Activated T-cell treated with anti-CD3 and anti-CD28 coated beads for 4 hours (primary cell): ENCODE data around the gene MYO1H.

Experiments
- DNase-seq: peaks from one replicate; pipeline ENCODE4 v3.0.0-alpha.2; 2020

MYO1H gene

DNA sequence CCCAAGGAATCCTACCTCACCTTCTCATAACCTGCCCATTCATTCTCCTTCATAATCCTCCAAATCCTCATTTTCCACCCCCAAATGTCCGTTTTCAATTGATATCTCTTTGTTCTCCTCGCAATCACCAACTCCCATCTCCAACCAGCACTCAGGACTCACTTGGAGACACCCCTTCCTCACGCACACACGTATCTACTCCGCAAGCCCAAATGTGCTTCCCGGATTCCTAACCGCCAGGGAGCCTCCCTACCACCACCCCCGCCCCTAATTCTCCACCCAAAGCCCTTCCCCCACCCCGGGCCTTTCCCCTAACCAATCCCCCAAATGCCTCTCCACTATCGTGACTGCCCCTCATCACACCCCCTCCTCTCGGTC is 129.1 kb downstream of the MYO1H start:
- no peak for DNase-seq

DNA sequence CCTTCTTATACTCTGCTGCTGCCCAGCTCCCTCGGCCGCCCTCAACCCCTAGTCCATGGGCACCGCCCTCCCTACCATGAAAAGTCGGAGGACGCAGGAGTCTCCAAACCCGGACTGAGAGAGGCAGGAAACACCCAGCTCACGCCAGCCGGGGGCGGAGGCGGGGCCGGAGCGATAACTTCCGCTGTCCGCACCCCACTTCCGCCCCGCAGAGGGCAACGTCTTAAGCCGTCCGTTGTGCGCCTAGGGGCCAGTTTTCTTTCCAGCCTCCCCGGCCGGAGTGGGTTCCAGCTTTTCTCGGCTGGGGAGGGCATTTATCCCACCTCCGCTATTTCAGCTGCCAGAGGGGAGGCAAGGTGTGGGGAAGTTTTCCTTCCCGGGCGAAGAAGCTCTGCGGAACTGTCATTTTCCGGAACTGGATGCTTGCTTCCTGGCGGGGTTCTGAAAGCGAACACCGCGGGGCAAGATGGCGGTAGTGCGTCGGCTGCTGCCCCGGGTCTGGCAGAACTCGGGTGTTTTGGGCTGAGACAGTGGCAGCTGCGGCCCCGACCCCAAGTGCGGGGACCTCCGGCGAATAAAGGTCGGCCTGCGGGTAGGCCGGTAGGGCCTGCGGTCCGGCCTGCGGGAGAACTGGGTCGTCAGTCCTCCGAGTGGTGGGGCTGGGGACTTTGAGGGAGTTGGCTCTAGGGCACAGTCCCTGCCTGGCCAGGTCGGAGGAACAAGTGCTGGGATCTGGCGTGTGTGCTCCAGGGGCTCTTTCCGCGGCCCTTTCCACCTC is 129.7 kb downstream of the MYO1H start, which contains the start of the genes KCTD10 and UBE3B:
Gene KCTD10, minus strand, starts transcription at position 116 of the 778 bp plus-strand sequence. Its CDS starts 38 bp downstream, at position 78.
Gene UBE3B, plus strand, starts transcription at position 450 of the 778 bp plus-strand sequence. CDS start 5,918 bp downstream, outside the sequence.
- DNase-seq: peak; percentile 77

DNA sequence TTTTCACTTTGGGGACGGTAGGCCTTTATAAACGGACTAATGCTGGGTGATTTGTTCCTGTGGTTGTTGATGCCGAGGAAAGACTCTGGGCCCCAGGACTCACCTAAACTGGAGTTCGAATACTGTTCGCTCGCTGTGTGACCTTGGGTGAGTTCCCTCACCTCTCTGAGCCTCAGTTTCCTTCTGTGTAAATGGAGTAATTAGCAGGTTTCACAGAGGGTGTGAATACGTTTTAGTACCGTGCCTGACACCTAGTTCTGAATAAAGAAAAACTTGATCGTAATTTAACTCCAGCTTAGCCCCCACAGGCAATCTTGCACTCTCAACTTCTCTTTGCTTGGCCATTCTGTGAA is 130.2 kb downstream of the MYO1H start:
- DNase-seq: no peak

DNA sequence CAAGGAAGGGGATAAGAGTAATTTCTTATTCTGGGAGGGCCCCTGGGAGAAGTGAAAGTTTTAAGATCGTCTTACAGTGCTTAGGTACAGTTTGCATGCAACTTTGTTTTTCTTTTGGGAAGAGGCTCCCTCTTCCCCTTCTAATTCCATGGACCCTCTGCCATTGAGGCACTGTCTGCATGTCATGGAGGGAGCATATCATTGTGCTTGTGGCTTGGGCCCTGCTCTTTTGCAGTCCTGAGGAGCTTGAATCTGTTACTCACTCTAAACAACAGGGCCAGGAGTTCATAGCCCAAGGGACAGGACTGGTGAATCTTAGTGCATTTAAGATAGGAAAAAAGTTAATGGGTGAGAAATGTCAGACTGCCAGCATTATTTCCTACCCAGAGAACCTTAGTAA is 132.1 kb downstream of the MYO1H start:
- DNase-seq: no peak

DNA sequence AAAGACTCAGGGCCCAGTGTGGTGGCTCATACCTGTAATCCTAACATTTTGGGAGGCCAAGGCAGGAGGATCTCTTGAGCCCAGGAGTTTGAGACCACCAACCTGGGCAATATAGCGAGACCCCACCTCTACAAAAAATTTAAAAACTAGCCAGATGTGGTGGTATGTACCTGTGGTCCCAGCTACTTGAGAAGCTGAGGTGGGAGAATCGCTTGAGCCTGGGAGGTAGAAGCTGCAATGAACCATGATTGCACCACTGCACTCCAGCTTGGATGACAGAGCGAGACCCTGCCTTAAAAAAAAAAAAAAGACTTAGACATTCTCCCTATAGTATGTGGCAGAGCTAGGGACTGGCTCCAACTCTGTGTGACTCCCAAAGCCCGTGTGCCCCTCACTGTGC is 132.7 kb downstream of the MYO1H start:
- no peak for DNase-seq

DNA sequence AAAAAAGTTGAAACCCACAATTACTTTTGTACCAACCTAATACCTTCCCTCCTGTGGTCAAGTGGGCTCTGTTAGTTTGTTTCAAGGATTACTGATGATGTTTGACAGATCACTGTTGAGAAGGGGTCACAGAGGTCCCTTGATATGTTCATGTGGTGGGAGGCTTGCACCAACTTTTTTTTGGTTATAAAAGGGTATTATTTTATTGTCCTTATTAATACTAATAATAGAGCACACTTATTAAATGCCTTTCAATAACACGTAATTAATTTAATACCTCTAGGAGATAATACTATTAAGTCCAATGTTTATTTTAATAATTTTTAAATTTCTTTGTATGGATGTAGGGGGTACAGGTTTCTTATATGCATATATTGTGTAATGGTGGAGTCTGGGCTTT is 134.2 kb downstream of the MYO1H start:
- DNase-seq: no peak

GRCh38 chr12:109482491-109482890 is 134.8 kb downstream of the MYO1H start:
- no peak for DNase-seq

- DNase-seq: no peak
Observed at GRCh38 chr12:109482894-109483293, 135.2 kb downstream of the MYO1H start.

DNA sequence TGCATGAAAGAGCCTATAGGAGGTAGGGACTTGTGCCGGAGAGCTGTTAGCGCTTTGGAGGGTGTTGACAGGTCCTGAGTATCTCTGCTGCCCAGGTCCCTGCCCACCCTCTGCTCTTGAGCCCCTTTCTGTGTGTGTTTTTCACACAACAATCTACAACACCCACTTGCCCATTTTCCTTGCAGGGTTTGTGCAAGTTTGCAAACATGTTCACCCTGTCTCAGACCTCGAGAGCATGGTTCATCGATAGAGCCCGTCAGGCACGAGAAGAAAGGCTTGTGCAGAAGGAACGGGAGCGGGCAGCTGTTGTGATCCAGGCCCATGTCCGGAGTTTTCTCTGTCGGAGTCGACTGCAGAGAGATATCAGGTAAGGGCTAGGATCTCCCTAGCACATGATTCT is 135.6 kb downstream of the MYO1H start:
- DNase-seq: no peak

DNA sequence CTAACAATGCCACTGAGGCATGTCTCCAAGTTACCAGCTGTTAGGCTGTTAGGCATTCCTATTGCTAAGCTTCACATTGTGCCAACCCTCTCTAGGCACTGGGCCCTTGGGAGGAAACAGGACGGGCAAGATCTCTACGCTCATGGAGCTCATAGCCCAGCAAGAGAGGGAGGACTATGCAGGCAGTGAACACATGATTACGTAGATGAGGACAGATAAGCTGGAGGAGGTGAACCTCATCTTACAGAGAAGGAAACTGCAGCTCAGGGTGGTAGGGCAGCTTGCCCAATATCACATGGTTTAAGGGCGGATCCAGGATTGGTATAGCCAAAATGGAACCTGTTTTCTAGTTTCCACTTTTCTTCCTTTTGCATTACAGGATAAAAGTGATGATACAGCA is 137.5 kb downstream of the MYO1H start:
- no peak for DNase-seq

- no peak for DNase-seq
Observed at GRCh38 chr12:109487181-109488050, 139.7 kb downstream of the MYO1H start.

- no peak for DNase-seq
Observed at GRCh38 chr12:109488051-109488665, 140.5 kb downstream of the MYO1H start.

- no peak for DNase-seq
Observed at GRCh38 chr12:109489016-109489954, 141.6 kb downstream of the MYO1H start.

DNA sequence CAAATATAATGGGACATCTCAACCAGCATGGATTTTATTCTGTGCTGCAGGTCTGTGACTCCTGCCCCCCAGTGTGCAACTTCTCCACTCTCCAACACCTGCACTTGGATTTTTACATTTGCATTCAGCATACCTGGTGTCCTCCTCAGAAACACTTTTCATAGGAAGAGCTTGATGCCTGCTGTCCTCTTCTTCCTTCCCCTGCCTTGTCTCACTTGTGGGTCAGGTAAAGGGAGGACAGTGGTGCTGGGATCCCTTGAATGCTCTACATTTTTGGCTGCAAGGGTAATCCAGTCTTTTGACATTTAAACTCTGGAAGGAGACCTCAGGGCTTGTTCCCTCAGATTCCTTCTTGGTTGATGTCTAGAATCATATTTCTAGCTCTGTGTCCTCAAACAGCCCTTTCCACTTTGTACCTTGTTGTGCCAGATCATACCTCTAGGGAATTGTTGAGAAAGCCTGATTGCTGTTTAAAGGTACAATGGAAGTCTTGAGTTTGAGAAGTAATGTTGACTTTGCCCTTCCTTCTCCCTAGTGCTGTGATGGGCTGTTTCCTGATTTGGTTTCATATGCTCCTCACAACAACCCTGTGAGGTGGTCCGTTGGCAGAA is 142.4 kb downstream of the MYO1H start:
- no peak for DNase-seq

GRCh38 chr12:109491671-109492070 is 144.0 kb downstream of the MYO1H start:
- DNase-seq: no peak

DNA sequence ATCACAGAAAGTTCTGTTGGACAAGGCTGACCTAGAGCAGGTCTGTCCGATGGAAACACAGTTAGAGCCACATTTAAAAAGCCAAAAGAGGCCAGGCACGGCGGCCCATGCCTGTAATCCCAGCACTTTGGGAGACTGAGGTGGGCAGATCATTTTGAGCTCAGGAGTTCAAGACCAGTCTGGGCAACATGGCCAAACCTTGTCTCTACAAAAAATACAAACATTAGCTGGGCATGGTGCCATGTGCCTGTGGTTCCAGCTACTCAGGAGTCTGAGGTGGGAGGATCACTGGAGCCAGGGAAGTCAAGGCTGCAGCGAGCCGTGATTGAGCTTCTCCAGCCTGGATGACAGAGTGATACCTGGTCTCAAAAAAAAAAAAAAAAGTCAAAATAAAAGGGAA is 144.7 kb downstream of the MYO1H start:
- DNase-seq: no peak

DNA sequence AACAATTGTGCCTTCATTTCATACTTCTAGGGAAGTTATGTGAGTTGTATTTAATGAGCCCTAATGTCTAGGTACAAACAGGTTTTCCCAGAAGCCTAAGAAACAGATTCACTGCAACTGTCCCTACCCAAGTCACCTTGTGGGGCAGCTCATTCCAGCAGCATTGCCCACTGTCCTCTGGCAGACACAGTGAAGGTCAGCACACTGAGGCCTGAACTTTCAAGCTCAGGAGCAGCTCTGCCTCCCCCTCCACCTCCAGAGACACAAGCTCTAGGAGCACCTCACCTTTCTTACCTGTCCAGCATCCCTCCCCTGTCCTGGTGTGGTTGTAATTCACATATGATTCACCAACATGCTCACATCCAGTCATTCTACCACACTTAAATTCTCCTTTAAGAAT is 145.4 kb downstream of the MYO1H start:
- no peak for DNase-seq

GRCh38 chr12:109493938-109494337 is 146.2 kb downstream of the MYO1H start:
- DNase-seq: no peak

DNA sequence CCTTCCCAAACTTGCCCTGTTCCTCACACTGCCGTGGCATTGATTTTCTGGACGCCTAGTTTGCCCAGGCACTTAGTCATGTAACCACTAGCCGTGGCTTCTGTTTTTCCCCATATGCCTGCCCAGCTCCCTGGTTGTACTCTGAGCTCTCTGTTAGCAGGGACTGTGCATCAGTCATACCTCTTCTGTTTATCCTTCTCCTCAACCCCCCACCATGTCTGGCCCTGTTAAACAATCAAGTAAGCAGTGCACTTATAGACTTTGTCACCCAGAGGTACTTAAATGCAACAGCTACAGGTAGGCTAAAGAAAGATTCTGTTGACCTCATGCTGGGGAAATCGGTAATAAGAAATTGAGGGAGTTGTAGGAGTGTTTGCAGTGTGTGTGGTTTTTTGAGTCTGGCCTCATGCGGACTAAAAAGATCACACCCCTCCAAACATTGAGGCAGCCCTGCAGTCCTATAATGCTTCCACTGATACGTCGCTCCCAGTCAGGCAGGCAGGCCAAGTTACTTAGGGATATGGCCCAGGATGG is 146.7 kb downstream of the MYO1H start:
- DNase-seq: no peak

DNA sequence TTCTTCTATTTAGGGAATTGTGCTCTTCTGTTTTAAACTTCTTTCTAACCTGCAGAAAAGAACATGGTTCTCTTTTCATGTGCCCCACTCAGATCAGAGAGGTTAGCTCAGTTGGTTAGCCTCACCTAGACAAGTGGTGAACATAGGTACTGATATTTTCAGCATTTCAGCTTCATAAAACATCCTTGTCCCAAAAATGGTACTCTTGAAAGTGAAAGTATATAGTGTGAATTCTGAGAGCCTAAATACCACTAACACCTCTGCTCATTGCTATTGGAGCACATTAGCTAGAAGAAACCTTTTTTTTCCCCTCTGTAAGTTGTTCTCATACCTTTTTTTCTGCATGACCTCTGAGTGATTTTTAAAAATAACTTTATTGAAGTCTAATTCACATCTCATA is 147.3 kb downstream of the MYO1H start:
- DNase-seq: no peak

- no peak for DNase-seq
Observed at GRCh38 chr12:109496306-109496705, 148.6 kb downstream of the MYO1H start.

GRCh38 chr12:109497675-109498074 is 150.0 kb downstream of the MYO1H start:
- no peak for DNase-seq
